ENCODE results near the gene OR6B2. TPM values are rescaled to one million over a fixed set of nuclear protein-coding genes. Genes with fewer than 3 reads are reported as not detected.

OR6B2 gene
- total RNA-seq, 4 donors from 2014 or later = not detected

DNA sequence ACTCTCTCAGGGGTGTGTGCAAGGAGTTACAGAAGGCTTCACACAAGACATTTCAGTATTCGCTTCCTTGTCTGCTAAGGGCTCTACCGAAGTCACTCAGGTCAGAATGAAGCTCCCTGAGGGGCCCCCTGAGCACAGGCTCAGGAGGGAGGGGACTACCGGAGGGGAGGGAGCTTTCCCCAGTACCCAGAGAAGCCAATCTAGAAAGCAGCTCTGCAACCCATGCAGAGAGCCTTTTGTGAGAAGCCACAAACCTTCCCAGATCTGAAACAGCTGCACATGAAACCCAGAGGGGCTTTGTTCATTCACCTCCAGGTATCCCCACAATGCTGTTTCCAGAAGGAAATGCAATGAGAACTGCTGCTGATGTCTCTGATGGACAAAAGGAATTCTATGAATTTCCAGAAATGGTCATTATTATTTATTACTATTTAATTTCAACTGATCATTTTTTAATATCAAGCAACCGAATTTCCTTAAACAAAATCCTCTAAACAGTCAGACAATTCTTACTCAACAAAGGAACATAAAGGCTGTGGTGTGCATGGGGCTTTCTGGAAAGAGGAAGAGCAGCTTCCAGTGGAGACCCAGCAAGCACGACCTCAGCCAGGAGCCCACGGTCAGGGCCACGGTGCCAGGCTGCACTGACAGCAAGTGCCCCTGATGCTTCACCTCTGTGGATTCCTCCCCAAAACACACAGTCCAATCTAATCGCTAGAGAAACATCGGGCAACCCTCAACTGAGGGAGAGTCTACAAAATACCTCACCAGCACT, 47.0 kb downstream of the OR6B2 start:
- Histone ChIP-seq H3K4me1 (no peaks in the 10 kb centered on the region), H3K27me3 (no peaks in the 10 kb centered on the region), H3K27ac (no peak overlapping the region), H3K4me3 (no peak overlapping the region), H3K9me3 (no peaks in the 10 kb centered on the region), H3K36me3 (no peaks in the 10 kb centered on the region)
- intact Hi-C loops (cut with DNase I; ENCODE audit: low total_unique reads) = no loop called here
- TF ChIP-seq CTCF (IDR thresholded peaks at IDR 0.05) = no peak
- no peak for TF ChIP-seq POLR2A (IDR thresholded peaks at IDR 0.05)
- DNase-seq = no peak

Other genes with a start within 250 kb of the OR6B2 start
- gene NDUFA10, start 5.1 kb downstream of the OR6B2 start, total RNA-seq = 10 to 100 TPM; 21.8 to 92.5 (median 55.6) TPM
- gene OR6B3, start 23.1 kb upstream of the OR6B2 start, total RNA-seq = not detected
- 100 to 1,000 TPM in 2 of 4 donors, 10 to 100 TPM in 2; 14.1 to 189 (median 98.0) TPM for gene COPS9, start 105.9 kb upstream of the OR6B2 start, total RNA-seq
- not detected for gene OTOS, start 110.2 kb upstream of the OR6B2 start, total RNA-seq